GM21576 (cell line): ENCODE measurements around the gene SFT2D2.

Experiments used
- ATAC-seq: cut with Tn5 transposase; IDR thresholded peaks from one replicate; pipeline ENCODE4 v1.9.1; 2021; ENCODE audit warnings: mild to moderate bottlenecking, moderate library complexity; ENCODE audit not compliant: unreplicated experiment

SFT2D2 gene

DNA sequence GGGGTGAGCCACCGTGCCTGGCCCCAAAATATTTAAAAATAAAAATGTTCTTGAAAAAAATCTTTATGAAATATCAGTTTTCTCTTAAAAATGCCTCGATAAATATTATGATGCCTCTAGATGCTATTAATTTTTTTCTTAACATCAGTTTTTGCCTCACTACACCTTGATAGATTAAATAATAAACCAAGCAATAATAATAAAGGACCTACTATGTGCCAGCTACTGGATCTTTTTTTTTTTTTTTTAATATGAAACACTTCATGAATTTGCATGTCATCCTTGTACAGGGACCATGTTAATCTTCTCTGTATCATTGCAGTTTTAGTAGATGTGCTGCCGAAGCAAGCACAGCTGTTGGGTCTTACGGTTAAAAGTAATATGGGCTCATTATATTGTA is 37.3 kb downstream of the SFT2D2 start:
- no peak for ATAC-seq

DNA sequence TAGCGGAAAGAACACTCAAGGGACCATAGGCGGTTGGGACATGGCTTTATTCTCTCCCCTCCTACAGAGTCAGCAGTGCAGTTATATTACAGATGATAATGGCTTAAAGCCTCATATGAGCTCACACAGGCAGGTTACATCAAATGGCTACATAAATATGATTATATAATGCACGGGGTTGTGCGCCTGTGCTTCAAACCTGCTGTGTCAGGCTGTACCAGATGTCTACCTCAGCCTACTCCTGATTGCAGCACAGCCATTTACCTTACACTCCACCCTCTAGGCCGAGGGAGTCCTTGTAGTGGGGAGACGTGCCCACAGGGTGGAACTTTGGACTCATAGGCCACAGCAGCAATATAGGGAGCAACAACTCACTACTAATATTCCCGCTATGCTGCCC is 38.5 kb downstream of the SFT2D2 start:
- no peak for ATAC-seq

DNA sequence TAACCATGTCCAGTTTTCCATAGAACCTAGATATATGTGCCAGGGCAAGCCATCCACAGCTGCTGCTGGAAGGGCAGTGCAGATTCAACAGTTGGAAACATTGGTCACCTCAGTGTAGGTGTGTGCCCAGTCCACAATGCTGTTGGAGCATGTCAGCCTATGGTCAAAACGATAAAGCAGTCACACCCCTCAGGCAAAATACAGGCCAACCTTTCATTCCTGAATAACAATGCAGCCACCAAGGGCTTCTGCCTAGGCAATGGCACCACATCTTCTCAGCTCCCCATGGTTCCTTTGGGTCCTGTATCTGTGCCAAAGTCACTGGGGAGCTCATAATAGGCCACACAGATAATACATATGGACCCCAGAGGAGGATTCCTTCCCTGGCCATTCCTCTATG is 39.8 kb downstream of the SFT2D2 start:
- no peak for ATAC-seq

DNA sequence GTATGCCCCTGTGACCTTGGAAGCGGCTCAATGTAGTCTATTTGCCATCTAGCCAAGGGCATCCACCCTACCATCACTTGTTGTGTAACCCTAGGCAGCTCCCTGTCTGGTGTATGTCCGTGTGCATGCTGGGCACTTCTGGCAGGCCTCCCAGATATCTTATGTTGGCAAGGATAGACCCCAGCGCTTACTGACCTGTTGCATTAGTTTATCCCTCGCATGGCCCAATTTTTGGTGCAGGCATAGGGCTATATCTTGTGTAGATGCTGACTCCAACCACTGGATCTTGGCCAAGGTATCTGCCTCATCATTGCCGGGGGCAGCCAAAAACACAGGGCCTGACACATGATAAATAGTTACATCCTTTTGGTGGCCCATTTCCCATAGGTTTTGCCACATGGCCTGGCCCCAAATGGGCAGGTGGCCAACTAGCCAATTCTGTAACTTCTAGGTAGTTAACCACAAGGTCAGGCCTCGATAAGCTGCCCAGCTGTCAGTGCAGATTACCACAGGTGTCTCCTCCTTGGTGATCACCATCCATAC is 40.9 kb downstream of the SFT2D2 start:
- no peak for ATAC-seq

- no peak for ATAC-seq
Measured at GRCh38 chr1:168271636-168272035, 45.8 kb downstream of the SFT2D2 start.

DNA sequence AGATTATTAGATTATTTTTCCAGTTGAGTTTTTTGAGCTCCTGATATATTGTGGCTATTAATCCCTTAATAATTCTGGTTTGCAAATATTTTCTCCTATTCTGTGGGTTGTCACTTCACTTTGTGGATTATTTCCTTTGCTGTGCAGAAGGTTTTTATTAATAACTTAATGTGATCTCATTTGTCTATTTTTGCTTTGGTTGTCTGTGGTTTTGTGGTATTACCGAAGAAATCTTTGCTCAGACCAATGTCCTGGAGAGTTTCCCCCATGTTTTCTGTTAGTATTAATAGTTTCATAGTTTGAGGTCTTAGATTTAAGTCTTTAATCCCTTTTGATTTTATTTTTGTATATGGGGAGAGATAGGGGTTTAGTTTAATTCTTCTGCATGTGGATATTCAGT is 47.8 kb downstream of the SFT2D2 start:
- ATAC-seq = no peak

DNA sequence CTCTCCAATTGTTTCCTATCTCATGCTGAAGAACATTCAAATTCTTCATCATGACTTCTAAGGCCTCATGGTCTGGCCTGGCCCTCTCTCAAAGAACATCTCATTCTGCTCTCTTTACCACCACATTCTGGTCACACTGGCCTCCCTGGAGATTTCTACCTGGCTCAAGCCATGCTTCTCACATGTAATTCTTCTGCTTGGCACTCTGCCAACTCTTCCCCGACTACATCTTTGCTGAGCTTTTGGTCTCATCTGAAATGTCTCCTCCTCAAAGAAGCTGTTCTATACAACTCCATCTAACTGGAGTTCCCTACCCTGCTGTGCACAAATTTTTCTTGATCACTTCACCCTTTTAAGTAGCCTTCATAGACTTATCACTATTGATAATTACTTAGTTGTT is 53.4 kb downstream of the SFT2D2 start:
- ATAC-seq = no peak

- ATAC-seq = no peak
Measured at GRCh38 chr1:168280296-168280927, 54.6 kb downstream of the SFT2D2 start, which contains the start of gene TBX19. TBX19 (plus strand) TSS chr1:168280877; CDS start chr1:168281091, 214 bp downstream.

DNA sequence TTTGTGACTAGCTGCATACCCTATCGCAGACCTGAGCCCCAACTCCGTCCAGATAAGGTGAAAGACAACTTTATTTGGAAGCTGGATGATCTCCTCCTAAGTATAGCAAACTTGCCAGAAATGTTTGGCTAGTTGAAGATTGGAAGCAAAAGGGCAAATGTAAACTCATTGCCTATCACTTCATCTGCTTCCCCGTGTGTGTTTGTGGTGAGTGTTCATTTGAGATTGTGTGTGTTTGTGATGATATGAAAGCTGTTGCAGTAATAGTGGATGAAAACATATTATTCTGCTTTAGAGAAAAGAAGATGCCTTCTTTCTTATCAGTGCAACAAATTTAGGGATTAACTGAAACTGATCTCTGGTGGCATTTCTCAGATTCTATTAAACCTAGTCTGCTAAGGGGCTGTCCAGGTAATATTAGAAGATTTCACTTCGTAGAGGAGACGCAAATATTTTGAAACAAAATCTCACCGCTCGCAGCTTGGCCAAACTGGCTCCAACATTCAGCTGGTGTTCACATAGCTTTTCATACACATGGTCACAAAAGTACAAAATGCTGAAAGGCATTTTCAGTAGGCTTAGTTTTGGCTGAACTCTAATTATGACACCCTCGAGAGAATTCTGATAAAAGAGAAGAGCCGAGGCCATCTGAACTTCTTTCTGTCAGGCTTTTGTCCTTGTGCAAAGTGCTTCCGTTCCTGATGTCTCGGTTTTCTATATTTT is 56.0 kb downstream of the SFT2D2 start:
- no peak for ATAC-seq

DNA sequence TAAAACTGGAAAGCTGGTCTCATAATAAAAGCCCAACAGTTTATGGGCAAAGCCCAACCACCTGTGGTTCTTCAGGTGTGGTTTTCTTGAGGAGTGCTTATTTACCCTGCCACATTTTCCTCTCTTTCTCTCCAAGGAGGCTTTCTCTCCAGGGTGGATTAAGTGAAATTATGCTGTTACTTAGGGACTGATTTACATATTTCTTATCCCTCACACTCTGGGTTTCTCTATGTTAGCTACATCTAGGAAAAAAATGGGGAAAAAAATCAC is 59.7 kb downstream of the SFT2D2 start:
- ATAC-seq = no peak

DNA sequence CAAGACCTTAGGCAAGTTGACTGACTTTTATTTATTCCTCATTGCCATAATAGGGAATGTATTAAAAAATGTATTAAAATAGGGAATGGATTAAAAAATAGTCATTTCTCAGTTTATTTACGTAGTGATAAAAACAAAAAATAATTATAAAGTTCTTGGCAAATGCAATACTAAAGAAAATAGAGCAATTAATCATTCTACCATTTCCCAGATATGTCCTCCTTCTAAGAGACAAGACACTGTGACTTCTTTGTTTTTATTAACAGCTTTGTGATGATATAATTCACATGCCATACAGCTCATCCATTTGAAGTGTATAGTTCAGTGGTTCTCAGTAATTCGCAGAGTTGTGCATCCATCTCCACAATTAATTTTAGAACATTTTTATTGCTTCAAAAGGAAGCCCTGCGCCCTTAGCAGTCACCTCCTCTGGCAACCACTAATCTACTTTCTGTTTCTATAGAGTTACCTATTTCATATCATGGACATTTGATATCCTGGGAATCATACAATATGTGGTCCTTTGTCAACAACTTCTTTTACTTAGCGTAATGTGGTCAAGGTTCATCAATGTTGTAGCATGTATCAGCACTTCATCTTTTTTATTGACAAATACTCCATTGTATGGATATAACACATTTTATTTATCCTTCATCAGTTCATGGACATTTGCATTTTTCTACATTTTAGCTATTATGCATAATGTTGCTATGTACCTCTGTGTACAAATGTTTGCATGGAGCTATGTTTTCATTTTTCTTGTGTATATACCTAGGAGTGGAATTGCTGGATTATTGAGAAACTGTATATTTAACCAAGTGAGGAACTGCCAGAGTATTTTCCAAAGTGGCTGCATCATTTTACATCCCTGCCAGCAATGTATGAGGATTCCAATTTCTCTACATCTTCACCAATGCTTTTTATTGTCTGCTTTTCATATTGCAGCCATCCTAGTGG is 60.4 kb downstream of the SFT2D2 start:
- no peak for ATAC-seq

DNA sequence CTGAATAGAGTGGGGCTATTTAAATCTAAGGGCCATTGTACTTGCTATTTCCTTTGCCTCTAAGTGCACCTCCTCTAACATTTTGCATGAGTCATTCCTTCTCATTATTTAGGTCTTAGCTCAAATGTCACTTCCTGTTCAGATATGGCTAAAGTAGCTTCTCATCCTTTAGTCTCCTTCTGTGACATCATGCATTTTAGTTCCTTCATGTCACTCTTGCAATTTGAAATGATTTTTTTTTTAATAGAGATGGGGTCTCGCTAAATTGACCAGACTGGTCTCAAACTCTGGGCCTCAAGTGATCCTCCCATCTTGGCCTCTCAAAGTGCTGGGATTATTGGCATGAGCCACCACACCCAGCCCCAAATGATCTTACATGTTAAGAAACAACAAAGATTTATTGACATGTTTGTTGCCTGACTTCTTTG is 61.4 kb downstream of the SFT2D2 start:
- ATAC-seq = no peak

- ATAC-seq = no peak
Measured at GRCh38 chr1:168288311-168289052, 62.7 kb downstream of the SFT2D2 start.

GRCh38 chr1:168291222-168291837 is 65.5 kb downstream of the SFT2D2 start:
- no peak for ATAC-seq

- no peak for ATAC-seq
Measured at GRCh38 chr1:168293356-168293755, 67.6 kb downstream of the SFT2D2 start.

- ATAC-seq = no peak
Measured at GRCh38 chr1:168295411-168296114, 69.8 kb downstream of the SFT2D2 start.

DNA sequence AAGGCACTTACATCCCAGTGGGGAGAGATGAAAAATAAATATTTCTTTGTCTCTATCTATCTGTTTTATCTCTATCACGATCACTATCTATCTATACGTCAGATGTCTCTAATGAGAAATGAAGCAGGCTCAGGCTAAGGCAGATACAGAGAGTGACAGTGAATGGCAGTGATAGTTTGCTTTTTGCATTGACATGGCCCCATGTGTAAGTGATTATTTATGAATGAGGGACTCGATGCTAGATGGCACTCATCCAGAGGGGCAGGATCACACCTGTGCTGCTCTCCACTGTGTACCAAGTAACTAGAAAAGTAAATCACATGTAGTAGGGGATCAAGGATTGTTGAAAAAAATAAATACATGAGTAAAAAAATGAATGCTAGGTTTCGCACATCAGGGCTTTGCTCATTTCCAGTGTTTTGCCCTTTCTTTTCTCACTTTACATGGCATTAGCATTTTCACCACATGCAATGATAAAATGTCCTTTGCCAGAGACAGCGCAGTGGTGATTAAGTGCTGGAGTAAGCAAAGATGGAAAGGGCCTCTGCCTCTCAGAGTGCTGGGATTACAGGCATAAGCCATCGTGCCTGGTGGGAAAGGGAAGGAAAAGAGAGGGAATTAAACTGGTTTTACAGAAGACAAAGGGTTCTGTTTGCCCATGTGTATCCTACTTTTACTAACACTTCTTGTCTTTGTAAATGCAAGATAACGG is 71.4 kb downstream of the SFT2D2 start:
- ATAC-seq = no peak

DNA sequence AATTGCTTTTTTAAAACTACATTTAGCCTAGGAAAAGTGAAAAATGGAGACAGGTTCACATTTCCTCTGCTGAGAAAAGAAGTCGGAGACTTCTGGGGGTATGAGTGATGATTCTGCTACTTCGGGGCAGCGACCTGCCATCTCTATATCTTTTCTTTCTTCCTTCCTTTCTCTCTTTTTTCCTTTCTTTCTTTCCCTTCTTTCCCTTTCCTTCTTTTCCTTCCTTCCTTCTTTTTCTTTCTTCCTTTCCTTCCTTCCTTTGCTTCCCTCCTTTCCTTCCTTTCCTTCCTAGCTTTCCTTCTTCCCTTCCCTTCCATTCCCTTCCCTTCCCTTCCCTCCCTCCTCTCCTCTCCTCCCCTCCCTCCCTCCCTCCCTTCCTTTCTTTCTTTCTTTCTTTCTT is 72.6 kb downstream of the SFT2D2 start:
- no peak for ATAC-seq

- no peak for ATAC-seq
Measured at GRCh38 chr1:168300626-168301025, 74.8 kb downstream of the SFT2D2 start.
